Natural killer cell (primary cell): ENCODE measurements around the gene PCDHGB2. TPM values are rescaled to one million over a fixed set of nuclear protein-coding genes. Genes with fewer than 3 reads are reported as not detected.

Experiments
- ATAC-seq, 3 donors: fragments of 150-1000 bp in 2 of 3; fragments of 200-7000 bp in 1 of 3; cut with Tn5 transposase; 1 replicate in 1 of 3; 2 replicates in 2 of 3; pipeline ENCODE4 v1.10.0; 2021; ENCODE audit warnings: mild to moderate bottlenecking in 2 of 3, moderate library complexity in 2 of 3
- DNase-seq, 2 donors: peaks; one replicate each; pipeline versions ENCODE4 v3.0.0 to v3.0.0-alpha.2; 2013 to 2021; ENCODE audit warnings: mixed read lengths in 1 of 2
- H3K27ac ChIP-seq: one replicate; pipeline ENCODE4 v1.5.1; 2013; ENCODE audit warnings: mild to moderate bottlenecking, low read length
- H3K27me3 ChIP-seq: one replicate; pipeline ENCODE4 v1.6.1; 2013; ENCODE audit warnings: low read length; ENCODE audit not compliant: control insufficient read depth, insufficient read depth
- H3K36me3 ChIP-seq: one replicate; pipeline ENCODE4 v1.6.1; 2013; ENCODE audit warnings: low read length; ENCODE audit not compliant: control insufficient read depth, insufficient read depth
- H3K4me1 ChIP-seq: one replicate; pipeline ENCODE4 v1.6.1; 2013; ENCODE audit warnings: low read length; ENCODE audit not compliant: control insufficient read depth, insufficient read depth
- H3K4me3 ChIP-seq: one replicate; pipeline ENCODE4 v1.5.1; 2013; ENCODE audit warnings: low read length
- H3K9me3 ChIP-seq: one replicate; pipeline ENCODE4 v1.6.1; 2013; ENCODE audit warnings: low read length; ENCODE audit not compliant: control insufficient read depth, insufficient read depth
- H3K27ac Mint-ChIP-seq, 2 donors: one replicate each; pipeline ENCODE4 v1.8.0; 2022; ENCODE audit warnings: mild to moderate bottlenecking in 2 of 2, mixed read lengths in 2 of 2, moderate library complexity in 1 of 2
- H3K27me3 Mint-ChIP-seq, 2 donors: one replicate each; pipeline ENCODE4 v1.8.0; 2022; ENCODE audit warnings: low read depth in 2 of 2, mixed read lengths in 2 of 2
- H3K36me3 Mint-ChIP-seq: one replicate; pipeline ENCODE4 v1.8.0; 2022; ENCODE audit warnings: mixed read lengths
- H3K4me1 Mint-ChIP-seq, 2 donors: one replicate each; pipeline ENCODE4 v1.8.0; 2022; ENCODE audit warnings: mixed read lengths in 2 of 2
- H3K4me3 Mint-ChIP-seq: one replicate; pipeline ENCODE4 v1.8.0; 2022; ENCODE audit warnings: mild to moderate bottlenecking, moderate library complexity, mixed read lengths
- H3K9me3 Mint-ChIP-seq, 2 donors: one replicate each; pipeline ENCODE4 v1.8.0; 2022; ENCODE audit warnings: mixed read lengths in 2 of 2
- CTCF ChIP-seq: fragments of 200-600 bp; IDR thresholded peaks from one replicate; pipeline ENCODE4 v1.8.0; 2022; ENCODE audit warnings: antibody characterized with exemption
- WGBS: methylation state at CpG from one replicate; pipeline ENCODE4 v1.1.7; 2013; ENCODE audit warnings: missing lambda C conversion rate; ENCODE audit not compliant: insufficient coverage; 5-methylcytosine and 5-hydroxymethylcytosine counted together
- intact Hi-C: fragments of 100-400 bp; cut with micrococcal nuclease; formaldehyde crosslinking; loops from one replicate; pipeline ENCODE4 v1.14.2; 2022
- total RNA-seq, 4 donors: library from RNA; stranded (reverse); fragments of 120-200 nt in 1 of 4; gene quantifications; one replicate each; pipeline versions ENCODE4 v1.2.3 to v1.2.4, GENCODE V29; 2013 to 2022

Gene PCDHGB2
- total RNA-seq, 3 donors from 2014 or later (not counting 1 experiment from before 2014, with no cell fraction given), result 0.36 to 1.5 (median 0.49) TPM

DNA sequence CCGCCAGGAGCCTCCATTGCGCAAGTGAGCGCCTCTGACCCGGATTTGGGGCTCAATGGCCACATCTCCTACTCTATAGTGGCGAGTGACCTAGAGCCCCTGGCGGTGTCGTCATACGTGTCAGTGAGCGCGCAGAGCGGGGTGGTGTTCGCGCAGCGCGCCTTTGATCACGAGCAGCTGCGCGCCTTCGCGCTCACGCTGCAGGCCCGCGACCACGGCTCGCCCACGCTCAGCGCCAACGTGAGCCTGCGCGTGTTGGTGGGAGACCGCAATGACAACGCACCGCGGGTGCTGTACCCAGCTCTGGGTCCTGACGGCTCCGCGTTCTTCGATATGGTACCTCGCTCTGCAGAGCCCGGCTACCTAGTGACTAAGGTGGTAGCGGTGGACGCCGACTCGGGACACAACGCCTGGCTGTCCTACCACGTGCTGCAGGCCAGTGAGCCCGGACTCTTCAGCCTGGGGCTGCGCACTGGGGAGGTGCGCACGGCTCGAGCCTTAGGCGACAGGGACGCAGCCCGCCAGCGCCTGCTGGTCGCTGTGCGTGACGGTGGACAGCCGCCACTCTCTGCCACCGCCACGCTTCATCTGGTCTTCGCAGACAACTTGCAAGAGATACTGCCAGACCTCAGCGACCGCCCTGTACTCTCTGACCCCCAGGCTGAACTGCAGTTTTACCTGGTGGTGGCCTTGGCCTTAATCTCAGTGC lies 50.0 kb downstream of the PCDHGB2 start:
- peaks cover 24% of the 10 kb centered on the region for H3K9me3 ChIP-seq
- no peak overlapping the region for H3K4me3 Mint-ChIP-seq
- H3K4me3 ChIP-seq, result no peak overlapping the region
- no peak overlapping the region for H3K27ac ChIP-seq
- no peak for TF ChIP-seq CTCF
- no peak for ATAC-seq
- H3K27ac Mint-ChIP-seq, result peak overlapping the region; percentile 70 to 82
- no peaks in the 10 kb centered on the region for H3K36me3 ChIP-seq
- H3K27me3 Mint-ChIP-seq, result peaks cover 47 to 52% of the 10 kb centered on the region in 2 donors
- peaks cover 62% of the 10 kb centered on the region for H3K27me3 ChIP-seq
- 39% methylated on average over 64 of the region's 64 CpGs for WGBS
- no peak for DNase-seq
- intact Hi-C loops, result loop anchor here (5.0 kb wide), 1 partner anchor 103 kb away; no protein-coding TSS in a partner anchor
- H3K4me1 ChIP-seq, result peaks cover 20% of the 10 kb centered on the region
- H3K9me3 Mint-ChIP-seq, result peaks cover 2 to 7% of the 10 kb centered on the region in 2 donors
- peaks cover 34 to 49% of the 10 kb centered on the region in 2 donors for H3K4me1 Mint-ChIP-seq
- H3K36me3 Mint-ChIP-seq, result peaks cover 31% of the 10 kb centered on the region

- peaks cover 31% of the 10 kb centered on the region for H3K36me3 Mint-ChIP-seq
- DNase-seq (no peak), ATAC-seq (peak; percentile 46 to 67 (median 67))
- peak overlapping the region; percentile 67 for H3K4me3 Mint-ChIP-seq
- Histone ChIP-seq H3K4me3 (no peak overlapping the region), H3K27me3 (peaks cover 65% of the 10 kb centered on the region), H3K36me3 (no peaks in the 10 kb centered on the region), H3K27ac (peak overlapping the region; percentile 22), H3K4me1 (peaks cover 24% of the 10 kb centered on the region), H3K9me3 (peaks cover 21% of the 10 kb centered on the region)
- H3K27ac Mint-ChIP-seq, result peak overlapping the region in 1 of 2 donors; percentile 82
- peaks cover 50 to 59% of the 10 kb centered on the region in 2 donors for H3K27me3 Mint-ChIP-seq
- intact Hi-C loops, result loop anchor here (5.0 kb wide), 1 partner anchor 101 kb away; no protein-coding TSS in a partner anchor
- no peak for TF ChIP-seq CTCF
- peaks cover 34 to 54% of the 10 kb centered on the region in 2 donors for H3K4me1 Mint-ChIP-seq
- 49% methylated on average over 3 of the region's 3 CpGs for WGBS
- peaks cover 2 to 7% of the 10 kb centered on the region in 2 donors for H3K9me3 Mint-ChIP-seq
Measured at GRCh38 chr5:141411575-141411974, 51.8 kb downstream of the PCDHGB2 start.

Other genes with a start within 250 kb of the PCDHGB2 start
- gene PCDHB4, start 238.2 kb upstream of the PCDHGB2 start, total RNA-seq, result not detected
- not detected for gene PCDHB5, start 224.8 kb upstream of the PCDHGB2 start, total RNA-seq
- not detected for gene PCDHB6, start 209.9 kb upstream of the PCDHGB2 start, total RNA-seq
- not detected for gene PCDHB7, start 187.3 kb upstream of the PCDHGB2 start, total RNA-seq
- gene PCDHB8, start 182.2 kb upstream of the PCDHGB2 start, total RNA-seq, result not detected
- not detected for gene PCDHB16, start 177.6 kb upstream of the PCDHGB2 start, total RNA-seq
- under 1 TPM in 1 of 3 donors, not detected in 2; 0.15 TPM for gene PCDHB9, start 172.8 kb upstream of the PCDHGB2 start, total RNA-seq
- under 1 TPM in 1 of 3 donors, not detected in 2; 0.15 TPM for gene PCDHB10, start 167.6 kb upstream of the PCDHGB2 start, total RNA-seq
- gene PCDHB11, start 160.4 kb upstream of the PCDHGB2 start, total RNA-seq, result not detected
- gene PCDHB12, start 151.3 kb upstream of the PCDHGB2 start, total RNA-seq, result not detected
- not detected for gene PCDHB13, start 146.1 kb upstream of the PCDHGB2 start, total RNA-seq
- gene PCDHB14, start 136.7 kb upstream of the PCDHGB2 start, total RNA-seq, result not detected
- not detected for gene PCDHB15, start 114.6 kb upstream of the PCDHGB2 start, total RNA-seq
- under 1 TPM in 1 of 3 donors, not detected in 2; 0.73 TPM for gene SLC25A2, start 55.9 kb upstream of the PCDHGB2 start, total RNA-seq
- 10 to 100 TPM; 77.3 to 96.1 (median 89.4) TPM for gene TAF7, start 39.2 kb upstream of the PCDHGB2 start, total RNA-seq
- gene PCDHGA1, start 29.5 kb upstream of the PCDHGB2 start, total RNA-seq, result not detected
- gene PCDHGA2, start 21.2 kb upstream of the PCDHGB2 start, total RNA-seq, result not detected
- not detected for gene PCDHGA3, start 16.2 kb upstream of the PCDHGB2 start, total RNA-seq
- gene PCDHGB1, start 9.9 kb upstream of the PCDHGB2 start, total RNA-seq, result under 1 TPM in 1 of 3 donors, not detected in 2; 0.10 TPM
- gene PCDHGA4, start 5.0 kb upstream of the PCDHGB2 start, total RNA-seq, result under 1 TPM in 2 of 3 donors, not detected in 1; 0.24 to 0.30 TPM
- under 1 TPM; 0.12 to 0.30 (median 0.20) TPM for gene PCDHGA5, start 4.2 kb downstream of the PCDHGB2 start, total RNA-seq
- under 1 TPM in 2 of 3 donors, not detected in 1; 0.52 to 0.68 TPM for gene PCDHGB3, start 10.2 kb downstream of the PCDHGB2 start, total RNA-seq
- under 1 TPM; 0.20 to 0.75 (median 0.21) TPM for gene PCDHGA6, start 13.9 kb downstream of the PCDHGB2 start, total RNA-seq
- under 1 TPM in 2 of 3 donors, not detected in 1; 0.26 to 0.68 TPM for gene PCDHGA7, start 22.7 kb downstream of the PCDHGB2 start, total RNA-seq
- under 1 TPM in 2 of 3 donors, not detected in 1; 0.31 to 0.40 TPM for gene PCDHGB4, start 27.7 kb downstream of the PCDHGB2 start, total RNA-seq
- under 1 TPM; 0.07 to 0.28 (median 0.09) TPM for gene PCDHGA8, start 32.6 kb downstream of the PCDHGB2 start, total RNA-seq
- 1 to 10 TPM; 1.3 to 4.2 (median 3.1) TPM for gene PCDHGB5, start 38.0 kb downstream of the PCDHGB2 start, total RNA-seq
- gene PCDHGA9, start 42.8 kb downstream of the PCDHGB2 start, total RNA-seq, result 1 to 10 TPM in 2 of 3 donors, under 1 TPM in 1; 0.61 to 1.7 (median 1.0) TPM
- gene PCDHGB6, start 48.0 kb downstream of the PCDHGB2 start, total RNA-seq, result 1 to 10 TPM; 2.1 to 5.9 (median 2.9) TPM
- 1 to 10 TPM in 2 of 3 donors, under 1 TPM in 1; 0.61 to 2.6 (median 2.1) TPM for gene PCDHGA10, start 53.0 kb downstream of the PCDHGB2 start, total RNA-seq
- gene PCDHGB7, start 57.7 kb downstream of the PCDHGB2 start, total RNA-seq, result 1 to 10 TPM in 2 of 3 donors, under 1 TPM in 1; 0.68 to 1.6 (median 1.2) TPM
- 1 to 10 TPM in 1 of 3 donors, under 1 TPM in 2; 0.40 to 1.2 (median 0.83) TPM for gene PCDHGA11, start 61.1 kb downstream of the PCDHGB2 start, total RNA-seq
- 1 to 10 TPM in 1 of 3 donors, under 1 TPM in 2; 0.35 to 1.1 (median 0.75) TPM for gene PCDHGA12, start 70.5 kb downstream of the PCDHGB2 start, total RNA-seq
- gene PCDHGC3, start 116.0 kb downstream of the PCDHGB2 start, total RNA-seq, result 1 to 10 TPM in 1 of 3 donors, under 1 TPM in 2; 0.68 to 1.5 (median 0.75) TPM
- under 1 TPM; 0.31 to 0.84 (median 0.45) TPM for gene PCDHGC4, start 125.0 kb downstream of the PCDHGB2 start, total RNA-seq
- under 1 TPM; 0.31 to 0.97 (median 0.50) TPM for gene PCDHGC5, start 129.1 kb downstream of the PCDHGB2 start, total RNA-seq